Embryonic facial prominence (tissue), 1 donor: ENCODE results near the gene NUAK1.

ENCODE experiments used
- DNase-seq: peaks from one replicate; pipeline ENCODE4 v3.0.0-alpha.2; 2016; ENCODE audit errors: extremely low spot score

The NUAK1 gene

GRCh38 chr12:106084014-106084671 lies 54.6 kb downstream of the NUAK1 start:
- DNase-seq, result no peak

- DNase-seq, result no peak
These were observed 56.3 kb downstream of the NUAK1 start for GRCh38 chr12:106082216-106083175.

- no peak for DNase-seq
These were observed 57.1 kb downstream of the NUAK1 start for GRCh38 chr12:106081606-106082005.

- no peak for DNase-seq
These were observed 58.0 kb downstream of the NUAK1 start for GRCh38 chr12:106080791-106081170.

- DNase-seq, result no peak
These were observed 58.5 kb downstream of the NUAK1 start for GRCh38 chr12:106080041-106080790.

- no peak for DNase-seq
These were observed 59.5 kb downstream of the NUAK1 start for GRCh38 chr12:106079148-106079738.

GRCh38 chr12:106078358-106079010 lies 60.3 kb downstream of the NUAK1 start:
- no peak for DNase-seq

- DNase-seq, result no peak
These were observed 63.9 kb downstream of the NUAK1 start for GRCh38 chr12:106074706-106075392.

- DNase-seq, result no peak
These were observed 64.4 kb downstream of the NUAK1 start for GRCh38 chr12:106074361-106074705.

- no peak for DNase-seq
These were observed 65.6 kb downstream of the NUAK1 start for GRCh38 chr12:106073179-106073578.

GRCh38 chr12:106072751-106073150 lies 66.0 kb downstream of the NUAK1 start:
- DNase-seq, result no peak

- DNase-seq, result no peak
These were observed 67.1 kb downstream of the NUAK1 start for GRCh38 chr12:106071686-106072085.

GRCh38 chr12:106070611-106071010 lies 68.1 kb downstream of the NUAK1 start:
- no peak for DNase-seq

GRCh38 chr12:106070147-106070546 lies 68.6 kb downstream of the NUAK1 start:
- DNase-seq, result no peak

GRCh38 chr12:106068296-106068695 lies 70.5 kb downstream of the NUAK1 start:
- DNase-seq, result no peak

- DNase-seq, result no peak
These were observed 71.0 kb downstream of the NUAK1 start for GRCh38 chr12:106067606-106068205.

GRCh38 chr12:106066726-106067325 lies 71.9 kb downstream of the NUAK1 start:
- no peak for DNase-seq

GRCh38 chr12:106066051-106066705 lies 72.6 kb downstream of the NUAK1 start:
- no peak for DNase-seq

GRCh38 chr12:106065506-106065905 lies 73.2 kb downstream of the NUAK1 start:
- no peak for DNase-seq

GRCh38 chr12:106064721-106065021 lies 74.1 kb downstream of the NUAK1 start:
- DNase-seq, result no peak
